Mucosa of stomach (tissue), 1 donor: ENCODE measurements around the gene ZNF74.
"Not testable (repeated sequence)": the region's sequence is repeated elsewhere in the genome, so short reads cannot be mapped to it uniquely, and the experiment has no call there.

ENCODE experiments used
- H3K27me3 ChIP-seq: one replicate; pipeline ENCODE4 v1.7.0; 2013; ENCODE audit warnings: mild to moderate bottlenecking, low read length; ENCODE audit not compliant: control insufficient read depth, insufficient read depth
- H3K36me3 ChIP-seq: one replicate; pipeline ENCODE4 v1.7.0; 2013; ENCODE audit warnings: low read length; ENCODE audit not compliant: control insufficient read depth, insufficient read depth
- H3K4me1 ChIP-seq: one replicate; pipeline ENCODE4 v1.7.0; 2013; ENCODE audit warnings: mild to moderate bottlenecking, low read length; ENCODE audit not compliant: control insufficient read depth, insufficient read depth
- H3K4me3 ChIP-seq: one replicate; pipeline ENCODE4 v1.7.0; 2013; ENCODE audit warnings: low read length
- H3K9ac ChIP-seq: one replicate; pipeline ENCODE4 v1.7.0; 2013; ENCODE audit warnings: mild to moderate bottlenecking, low read length, moderate library complexity
- H3K9me3 ChIP-seq: one replicate; pipeline ENCODE4 v1.7.0; 2013; ENCODE audit warnings: mild to moderate bottlenecking, low read length, moderate library complexity; ENCODE audit not compliant: control insufficient read depth
- donor health status: Pancreatic carcinoma.

The ZNF74 gene

GRCh38 chr22:20362403-20362802 lies 31.5 kb upstream of the ZNF74 start:
- not testable (repeated sequence) for H3K27me3 ChIP-seq, H3K4me3 ChIP-seq, H3K9me3 ChIP-seq, H3K9ac ChIP-seq, H3K4me1 ChIP-seq, H3K36me3 ChIP-seq

GRCh38 chr22:20364335-20365260 lies 29.4 kb upstream of the ZNF74 start:
- H3K36me3 ChIP-seq, H3K4me3 ChIP-seq, H3K27me3 ChIP-seq, H3K4me1 ChIP-seq, H3K9ac ChIP-seq, H3K9me3 ChIP-seq: not testable (repeated sequence)

GRCh38 chr22:20366841-20367240 lies 27.1 kb upstream of the ZNF74 start:
- not testable (repeated sequence) for H3K4me3 ChIP-seq, H3K4me1 ChIP-seq, H3K9ac ChIP-seq, H3K27me3 ChIP-seq, H3K9me3 ChIP-seq, H3K36me3 ChIP-seq

- H3K9me3 ChIP-seq, H3K9ac ChIP-seq, H3K4me3 ChIP-seq, H3K4me1 ChIP-seq, H3K36me3 ChIP-seq, H3K27me3 ChIP-seq: not testable (repeated sequence)
Measured at GRCh38 chr22:20368875-20369274, 25.1 kb upstream of the ZNF74 start.

GRCh38 chr22:20371687-20372086 lies 22.3 kb upstream of the ZNF74 start:
- H3K9me3 ChIP-seq, H3K27me3 ChIP-seq, H3K36me3 ChIP-seq, H3K4me3 ChIP-seq, H3K9ac ChIP-seq, H3K4me1 ChIP-seq: not testable (repeated sequence)

- not testable (repeated sequence) for H3K9me3 ChIP-seq, H3K4me1 ChIP-seq, H3K9ac ChIP-seq, H3K36me3 ChIP-seq, H3K27me3 ChIP-seq, H3K4me3 ChIP-seq
Measured at GRCh38 chr22:20372406-20372854, 21.5 kb upstream of the ZNF74 start.

- H3K4me1 ChIP-seq, H3K4me3 ChIP-seq, H3K36me3 ChIP-seq, H3K27me3 ChIP-seq, H3K9ac ChIP-seq, H3K9me3 ChIP-seq: not testable (repeated sequence)
Measured at GRCh38 chr22:20373195-20373706, 20.7 kb upstream of the ZNF74 start.

GRCh38 chr22:20374130-20374529 lies 19.8 kb upstream of the ZNF74 start:
- not testable (repeated sequence) for H3K9me3 ChIP-seq, H3K9ac ChIP-seq

GRCh38 chr22:20376281-20376680 lies 17.7 kb upstream of the ZNF74 start:
- not testable (repeated sequence) for H3K36me3 ChIP-seq, H3K9ac ChIP-seq, H3K4me3 ChIP-seq, H3K4me1 ChIP-seq, H3K9me3 ChIP-seq, H3K27me3 ChIP-seq

More at GRCh38 chr22:20374130-20374529, 19.8 kb upstream of the ZNF74 start:
- H3K36me3 ChIP-seq, H3K27me3 ChIP-seq, H3K4me3 ChIP-seq, H3K4me1 ChIP-seq: not testable (repeated sequence)

GRCh38 chr22:20376983-20377382 lies 17.0 kb upstream of the ZNF74 start:
- not testable (repeated sequence) for H3K4me1 ChIP-seq, H3K27me3 ChIP-seq, H3K36me3 ChIP-seq, H3K9me3 ChIP-seq, H3K4me3 ChIP-seq, H3K9ac ChIP-seq

- Histone ChIP-seq H3K9ac (no peak overlapping the region), H3K9me3 (no peaks in the 10 kb centered on the region), H3K27me3 (no peaks in the 10 kb centered on the region), H3K4me3 (no peak overlapping the region), H3K4me1 (no peaks in the 10 kb centered on the region), H3K36me3 (no peaks in the 10 kb centered on the region)
Measured at GRCh38 chr22:20378110-20378509, 15.8 kb upstream of the ZNF74 start.

GRCh38 chr22:20378684-20379083 lies 15.3 kb upstream of the ZNF74 start:
- not testable (repeated sequence) for H3K4me3 ChIP-seq, H3K9me3 ChIP-seq, H3K4me1 ChIP-seq, H3K27me3 ChIP-seq, H3K36me3 ChIP-seq, H3K9ac ChIP-seq

GRCh38 chr22:20380486-20380885 lies 13.5 kb upstream of the ZNF74 start:
- no peaks in the 10 kb centered on the region for H3K36me3 ChIP-seq
- peaks cover 2% of the 10 kb centered on the region for H3K27me3 ChIP-seq
- no peaks in the 10 kb centered on the region for H3K9me3 ChIP-seq
- H3K9ac ChIP-seq = no peak overlapping the region
- no peak overlapping the region for H3K4me3 ChIP-seq
- H3K4me1 ChIP-seq = no peaks in the 10 kb centered on the region
